GM23338 (cell line): ENCODE measurements around the gene METAP1D. TPM values are rescaled to one million over a fixed set of nuclear protein-coding genes. Genes with fewer than 3 reads are reported as not detected.

Experiments used
- ATAC-seq: fragments of 200-7000 bp; cut with Tn5 transposase; 3 replicates; pipeline ENCODE4 v1.9.1; 2020
- DNase-seq: peaks from one replicate; pipeline ENCODE4 v3.0.0-alpha.2; 2015; ENCODE audit warnings: low spot score
- H2AFZ ChIP-seq: fragments of 200-600 bp; sonication (generic); 2 replicates; pipeline ENCODE4 v1.8.0; 2016; ENCODE audit warnings: antibody characterized with exemption, mild to moderate bottlenecking, moderate library complexity
- H3F3A ChIP-seq: fragments of 200-600 bp; sonication (generic); replicated peaks from 2 replicates; pipeline ENCODE4 v1.8.0; 2017; ENCODE audit warnings: antibody characterized with exemption, mixed run types, low read depth
- H3K27ac ChIP-seq: fragments of 200-600 bp; sonication (generic); 2 replicates; pipeline ENCODE4 v1.6.1; 2016; ENCODE audit warnings: low read depth
- H3K27me3 ChIP-seq: fragments of 200-600 bp; sonication (generic); 2 replicates; pipeline ENCODE4 v1.8.0; 2016; ENCODE audit warnings: mild to moderate bottlenecking, mixed run types, moderate library complexity; ENCODE audit not compliant: insufficient read depth
- H3K36me3 ChIP-seq: fragments of 200-600 bp; sonication (generic); 2 replicates; pipeline ENCODE4 v1.8.0; 2016; ENCODE audit warnings: mild to moderate bottlenecking; ENCODE audit not compliant: insufficient read depth
- H3K4me1 ChIP-seq: fragments of 200-600 bp; sonication (generic); 2 replicates; pipeline ENCODE4 v1.8.0; 2016; ENCODE audit warnings: mild to moderate bottlenecking, moderate library complexity; ENCODE audit not compliant: insufficient read depth
- H3K4me2 ChIP-seq: fragments of 200-600 bp; sonication (generic); 2 replicates; pipeline ENCODE4 v1.7.1; 2017; ENCODE audit warnings: mixed run types
- H3K4me3 ChIP-seq: fragments of 200-600 bp; sonication (generic); 2 replicates; pipeline ENCODE4 v1.6.1; 2016; ENCODE audit warnings: mixed run types
- H3K79me2 ChIP-seq: fragments of 200-600 bp; sonication (generic); replicated peaks from 2 replicates; pipeline ENCODE4 v1.8.0; 2017; ENCODE audit warnings: mild to moderate bottlenecking; ENCODE audit not compliant: insufficient read depth
- H3K9me2 ChIP-seq: fragments of 200-600 bp; sonication (generic); 2 replicates; pipeline ENCODE4 v1.8.0; 2017; ENCODE audit not compliant: insufficient read depth
- H4K20me1 ChIP-seq: fragments of 200-600 bp; sonication (generic); replicated peaks from 2 replicates; pipeline ENCODE4 v1.8.0; 2017; ENCODE audit warnings: mild to moderate bottlenecking; ENCODE audit not compliant: insufficient read depth
- H3K27ac Mint-ChIP-seq: 2 replicates; pipeline ENCODE4 v1.8.0; 2020; ENCODE audit warnings: inconsistent platforms, mild to moderate bottlenecking, moderate library complexity, mixed read lengths
- H3K27me3 Mint-ChIP-seq: 3 replicates; pipeline ENCODE4 v1.8.0; 2022; ENCODE audit warnings: low read depth, mild to moderate bottlenecking, moderate library complexity, mixed read lengths, inconsistent platforms; ENCODE audit not compliant: insufficient read depth, poor library complexity
- H3K36me3 Mint-ChIP-seq: 3 replicates; pipeline ENCODE4 v1.8.0; 2021; ENCODE audit warnings: low read depth, mild to moderate bottlenecking, inconsistent platforms, moderate library complexity, mixed read lengths
- H3K4me1 Mint-ChIP-seq: 3 replicates; pipeline ENCODE4 v1.8.0; 2020; ENCODE audit warnings: mild to moderate bottlenecking, inconsistent platforms, mixed read lengths
- H3K4me3 Mint-ChIP-seq: 3 replicates; pipeline ENCODE4 v1.8.0; 2021; ENCODE audit warnings: moderate library complexity, mild to moderate bottlenecking, inconsistent platforms, mixed read lengths
- H3K9me3 Mint-ChIP-seq: 3 replicates; pipeline ENCODE4 v1.8.0; 2020; ENCODE audit warnings: moderate library complexity, mild to moderate bottlenecking, inconsistent platforms, mixed read lengths
- CTCF ChIP-seq, 2 experiments: fragments of 200-600 bp in 1 of 2; sonication (generic) in 1 of 2; conservative IDR thresholded peaks; 2 replicates each; pipeline versions ENCODE4 v1.5.1 to v1.6.1; 2016 to 2017; ENCODE audit warnings: antibody characterized with exemption in 2 of 2, low read depth in 2 of 2, mild to moderate bottlenecking in 2 of 2, moderate library complexity in 1 of 2
- ETS1 ChIP-seq: IDR thresholded peaks from 2 replicates; pipeline ENCODE4 v1.6.1; 2016; ENCODE audit warnings: antibody characterized with exemption
- EZH2 ChIP-seq: fragments of 200-600 bp; sonication (generic); IDR thresholded peaks from one replicate; pipeline ENCODE4 v1.8.0; 2017; ENCODE audit warnings: antibody characterized with exemption, mild to moderate bottlenecking, low read depth; ENCODE audit not compliant: unreplicated experiment
- EZH2phosphoT487 ChIP-seq: fragments of 200-600 bp; sonication (generic); IDR thresholded peaks from one replicate; pipeline ENCODE4 v1.8.1; 2018; ENCODE audit warnings: antibody characterized with exemption; ENCODE audit not compliant: unreplicated experiment
- ZNF114 ChIP-seq: fragments of 250-450 bp; sonication (Bioruptor Pico); IDR thresholded peaks from 2 replicates; pipeline ENCODE4 v1.5.0; 2020; ENCODE audit warnings: mild to moderate bottlenecking, moderate library complexity
- polyA plus RNA-seq: library from polyadenylated mRNA; unstranded; fragments of >200 nt; fragmentation: Nextera tagmentation; extraction: Ambion mirVana; gene quantifications from 2 replicates; pipeline ENCODE4 v1.2.1, GENCODE V29; 2016
- total RNA-seq: library from RNA; depleted of rRNA; stranded (reverse); fragments of >200 nt; shearing (Covaris generic); gene quantifications from 2 replicates; pipeline ENCODE4 v1.2.3, GENCODE V29; 2014
- TF ChIP-seq, protein P1 (sequence below): IDR thresholded peaks from one replicate; pipeline ENCODE4 v1.6.1; 2018; ENCODE audit warnings: antibody characterized with exemption; ENCODE audit not compliant: unreplicated experiment

The METAP1D gene
- total and polyA plus RNA-seq, 2 experiments from 2014 or later: 12.8 to 15.5 TPM

GRCh38 chr2:172095905-172096625 is 96.3 kb downstream of the METAP1D start:
- Histone ChIP-seq H3K4me1 (peaks cover 87% of the 10 kb centered on the region), H3K9me2 (no peaks in the 10 kb centered on the region), H3F3A (peaks cover 40% of the 10 kb centered on the region), H2AFZ (peak overlapping the region; percentile 88), H4K20me1 (peaks cover 26% of the 10 kb centered on the region), H3K36me3 (no peaks in the 10 kb centered on the region), H3K27me3 (peaks cover 100% of the 10 kb centered on the region), H3K27ac (no peak overlapping the region), H3K4me2 (peak overlapping the region; percentile 88), H3K79me2 (no peaks in the 10 kb centered on the region), H3K4me3 (peak overlapping the region; percentile 57)
- Mint-ChIP-seq H3K27ac (no peak overlapping the region), H3K4me3 (peak overlapping the region; percentile 70), H3K36me3 (peaks cover 3% of the 10 kb centered on the region; the same call in 1 of the 3 replicates), H3K4me1 (peaks cover 46% of the 10 kb centered on the region), H3K9me3 (peaks cover 6% of the 10 kb centered on the region; the same call in 1 of the 3 replicates), H3K27me3 (peaks cover 99% of the 10 kb centered on the region)
- DNase-seq (no peak), ATAC-seq (peak; percentile 4)
- TF ChIP-seq EZH2 (peak; percentile 84), EZH2phosphoT487 (peak; percentile 53), ETS1 (no peak), CTCF (conservative IDR thresholded peaks at IDR 0.05; ENCODE audit: low read depth in 2 of 2) (peak; percentile 18 to 34; a peak in 3 of 4 replicates)

DNA sequence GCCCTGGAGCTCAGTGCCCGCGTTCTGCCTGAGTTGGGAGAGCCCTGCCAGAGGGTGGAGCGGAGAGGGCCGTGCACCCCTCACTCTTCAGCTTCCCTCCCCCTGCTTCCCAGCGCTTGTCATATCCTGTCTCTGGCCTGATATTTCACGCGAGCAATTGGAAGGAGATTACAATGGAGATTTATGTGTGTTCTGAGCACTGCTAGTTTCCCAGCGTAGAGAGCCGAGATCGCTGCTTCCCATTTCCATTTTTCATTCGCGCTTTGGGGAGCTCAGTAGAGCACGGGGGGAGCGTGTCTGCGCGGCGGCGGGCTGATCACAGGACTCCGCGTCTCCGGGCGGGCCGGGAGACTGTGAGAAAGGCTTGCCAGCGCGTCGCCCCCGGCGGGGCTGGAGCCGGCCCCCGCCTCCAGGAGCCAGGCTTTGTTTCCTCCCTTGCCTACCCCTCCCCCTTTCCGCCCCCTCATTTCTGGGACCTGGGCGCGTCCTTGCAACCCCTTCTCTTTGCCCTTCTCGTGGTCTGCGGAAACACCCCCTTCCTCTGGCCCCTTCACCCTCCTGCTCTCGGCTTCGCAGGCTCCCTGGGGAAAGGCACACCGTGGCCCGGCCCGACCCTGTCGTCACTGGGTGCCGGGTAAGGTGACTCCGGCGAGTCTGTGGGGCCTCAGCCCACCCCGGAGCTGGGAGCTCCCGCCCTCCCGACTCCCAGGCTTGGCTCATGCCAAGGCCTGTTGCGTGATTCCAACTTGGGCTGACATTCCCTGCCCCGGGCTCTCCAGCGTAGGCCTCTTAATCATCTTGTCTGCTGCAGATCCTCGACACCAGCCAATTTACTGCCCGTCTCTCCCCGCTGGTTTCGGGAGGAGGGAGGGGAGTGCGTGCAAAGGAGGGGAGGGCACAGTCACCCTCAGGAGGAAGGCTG is 97.1 kb downstream of the METAP1D start:
- H3K36me3 Mint-ChIP-seq: peaks cover 3% of the 10 kb centered on the region; the same call in 1 of the 3 replicates
- peak overlapping the region; percentile 57 for H3K4me3 ChIP-seq
- DNase-seq (peak; percentile 63), ATAC-seq (peak; percentile 5)
- peaks cover 4% of the 10 kb centered on the region; the same call in 1 of the 3 replicates for H3K9me3 Mint-ChIP-seq
- peaks cover 20% of the 10 kb centered on the region for H4K20me1 ChIP-seq
- no peak overlapping the region for H3K27ac ChIP-seq
- H3K4me3 Mint-ChIP-seq: peak overlapping the region; percentile 68
- peak; percentile 97 for TF ChIP-seq EZH2
- TF ChIP-seq EZH2phosphoT487: peak; percentile 67
- no peak for TF ChIP-seq ZNF114 (CRISPR knock-in tag)
- TF ChIP-seq, protein P1, sequence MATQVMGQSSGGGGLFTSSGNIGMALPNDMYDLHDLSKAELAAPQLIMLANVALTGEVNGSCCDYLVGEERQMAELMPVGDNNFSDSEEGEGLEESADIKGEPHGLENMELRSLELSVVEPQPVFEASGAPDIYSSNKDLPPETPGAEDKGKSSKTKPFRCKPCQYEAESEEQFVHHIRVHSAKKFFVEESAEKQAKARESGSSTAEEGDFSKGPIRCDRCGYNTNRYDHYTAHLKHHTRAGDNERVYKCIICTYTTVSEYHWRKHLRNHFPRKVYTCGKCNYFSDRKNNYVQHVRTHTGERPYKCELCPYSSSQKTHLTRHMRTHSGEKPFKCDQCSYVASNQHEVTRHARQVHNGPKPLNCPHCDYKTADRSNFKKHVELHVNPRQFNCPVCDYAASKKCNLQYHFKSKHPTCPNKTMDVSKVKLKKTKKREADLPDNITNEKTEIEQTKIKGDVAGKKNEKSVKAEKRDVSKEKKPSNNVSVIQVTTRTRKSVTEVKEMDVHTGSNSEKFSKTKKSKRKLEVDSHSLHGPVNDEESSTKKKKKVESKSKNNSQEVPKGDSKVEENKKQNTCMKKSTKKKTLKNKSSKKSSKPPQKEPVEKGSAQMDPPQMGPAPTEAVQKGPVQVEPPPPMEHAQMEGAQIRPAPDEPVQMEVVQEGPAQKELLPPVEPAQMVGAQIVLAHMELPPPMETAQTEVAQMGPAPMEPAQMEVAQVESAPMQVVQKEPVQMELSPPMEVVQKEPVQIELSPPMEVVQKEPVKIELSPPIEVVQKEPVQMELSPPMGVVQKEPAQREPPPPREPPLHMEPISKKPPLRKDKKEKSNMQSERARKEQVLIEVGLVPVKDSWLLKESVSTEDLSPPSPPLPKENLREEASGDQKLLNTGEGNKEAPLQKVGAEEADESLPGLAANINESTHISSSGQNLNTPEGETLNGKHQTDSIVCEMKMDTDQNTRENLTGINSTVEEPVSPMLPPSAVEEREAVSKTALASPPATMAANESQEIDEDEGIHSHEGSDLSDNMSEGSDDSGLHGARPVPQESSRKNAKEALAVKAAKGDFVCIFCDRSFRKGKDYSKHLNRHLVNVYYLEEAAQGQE: no peak
- H3K27me3 Mint-ChIP-seq: peaks cover 99% of the 10 kb centered on the region
- peak overlapping the region; percentile 88 for H3K4me2 ChIP-seq
- H3F3A ChIP-seq: peaks cover 39% of the 10 kb centered on the region
- H3K27ac Mint-ChIP-seq: no peak overlapping the region
- peaks cover 100% of the 10 kb centered on the region for H3K27me3 ChIP-seq
- H3K4me1 Mint-ChIP-seq: peaks cover 50% of the 10 kb centered on the region
- no peaks in the 10 kb centered on the region for H3K36me3 ChIP-seq
- peaks cover 85% of the 10 kb centered on the region for H3K4me1 ChIP-seq
- H3K79me2 ChIP-seq: no peaks in the 10 kb centered on the region
- H2AFZ ChIP-seq: peak overlapping the region; percentile 52; the same call in 1 of the 2 replicates
- no peaks in the 10 kb centered on the region for H3K9me2 ChIP-seq
